GM18951 (cell line): ENCODE data around the gene PCCA.

Experiments
- POLR2A ChIP-seq: IDR thresholded peaks from 4 replicates; pipeline ENCODE4 v1.6.1; 2011; ENCODE audit warnings: mild to moderate bottlenecking; ENCODE audit not compliant: insufficient read length, insufficient read depth; ENCODE audit errors: extremely low read depth
- in situ Hi-C: fragments of 300-500 bp; cut with MboI; formaldehyde crosslinking; loops from one replicate; pipeline ENCODE4 v1.12.0; 2022; ENCODE audit warnings: low sequenced_read_pairs, mixed read lengths, inconsistent platforms; ENCODE audit not compliant: unreplicated experiment

PCCA gene

GRCh38 chr13:100506600-100507422 is 417.9 kb downstream of the PCCA start:
- in situ Hi-C loops = loop anchor here (25.0 kb wide), 2 partner anchors 595 to 845 kb away; no protein-coding TSS in a partner anchor
- TF ChIP-seq POLR2A = no peak

- in situ Hi-C loops = loop anchor here (25.0 kb wide), 2 partner anchors 596 to 846 kb away; no protein-coding TSS in a partner anchor
- TF ChIP-seq POLR2A = no peak
These were observed 419.6 kb downstream of the PCCA start for GRCh38 chr13:100508455-100508854.

GRCh38 chr13:100508996-100509395 is 420.1 kb downstream of the PCCA start:
- TF ChIP-seq POLR2A = no peak
- in situ Hi-C loops = loop anchor here (25.0 kb wide), 2 partner anchors 597 to 847 kb away; no protein-coding TSS in a partner anchor

- TF ChIP-seq POLR2A = no peak
- in situ Hi-C loops = loop anchor here (25.0 kb wide), 2 partner anchors 598 to 848 kb away; no protein-coding TSS in a partner anchor
These were observed 421.5 kb downstream of the PCCA start for GRCh38 chr13:100510208-100510957.

GRCh38 chr13:100511466-100511865 is 422.6 kb downstream of the PCCA start:
- no peak for TF ChIP-seq POLR2A
- in situ Hi-C loops = loop anchor here (25.0 kb wide), 2 partner anchors 599 to 849 kb away; no protein-coding TSS in a partner anchor

GRCh38 chr13:100512422-100512821 is 423.5 kb downstream of the PCCA start:
- TF ChIP-seq POLR2A = no peak
- in situ Hi-C loops = loop anchor here (25.0 kb wide), 2 partner anchors 600 to 850 kb away; no protein-coding TSS in a partner anchor

GRCh38 chr13:100513171-100513570 is 424.3 kb downstream of the PCCA start:
- in situ Hi-C loops = loop anchor here (25.0 kb wide), 2 partner anchors 601 to 851 kb away; no protein-coding TSS in a partner anchor
- TF ChIP-seq POLR2A = no peak

- in situ Hi-C loops = loop anchor here (25.0 kb wide), 2 partner anchors 602 to 852 kb away; no protein-coding TSS in a partner anchor
- TF ChIP-seq POLR2A = no peak
These were observed 425.2 kb downstream of the PCCA start for GRCh38 chr13:100513987-100514670.

GRCh38 chr13:100514788-100515409 is 426.0 kb downstream of the PCCA start:
- in situ Hi-C loops = loop anchor here (25.0 kb wide), 2 partner anchors 603 to 853 kb away; no protein-coding TSS in a partner anchor
- no peak for TF ChIP-seq POLR2A

GRCh38 chr13:100515410-100515800 is 426.5 kb downstream of the PCCA start:
- TF ChIP-seq POLR2A = no peak
- in situ Hi-C loops = loop anchor here (25.0 kb wide), 2 partner anchors 603 to 853 kb away; no protein-coding TSS in a partner anchor

GRCh38 chr13:100517135-100517534 is 428.2 kb downstream of the PCCA start:
- in situ Hi-C loops = loop anchor here (25.0 kb wide), 2 partner anchors 605 to 855 kb away; no protein-coding TSS in a partner anchor
- TF ChIP-seq POLR2A = no peak

GRCh38 chr13:100517728-100518127 is 428.8 kb downstream of the PCCA start:
- in situ Hi-C loops = loop anchor here (25.0 kb wide), 2 partner anchors 605 to 855 kb away; no protein-coding TSS in a partner anchor

More at GRCh38 chr13:100517728-100518127, 428.8 kb downstream of the PCCA start:
- no peak for TF ChIP-seq POLR2A
